GM21528 (cell line): ENCODE measurements around the gene MICAL2.

Source experiments
- ATAC-seq: cut with Tn5 transposase; IDR thresholded peaks from one replicate; pipeline ENCODE4 v1.9.1; 2021; ENCODE audit warnings: mild to moderate bottlenecking, moderate library complexity; ENCODE audit not compliant: unreplicated experiment, low FRiP score

Gene MICAL2

GRCh38 chr11:12077535-12078280 lies 32.7 kb upstream of the MICAL2 start:
- ATAC-seq: no peak

GRCh38 chr11:12079726-12080556 lies 30.4 kb upstream of the MICAL2 start:
- ATAC-seq: no peak

- no peak for ATAC-seq
Measured at GRCh38 chr11:12083380-12083779, 27.0 kb upstream of the MICAL2 start.

- no peak for ATAC-seq
Measured at GRCh38 chr11:12084256-12084655, 26.1 kb upstream of the MICAL2 start.

GRCh38 chr11:12085371-12086251 lies 24.8 kb upstream of the MICAL2 start:
- ATAC-seq: no peak

- ATAC-seq: no peak
Measured at GRCh38 chr11:12086271-12087074, 23.9 kb upstream of the MICAL2 start.

- no peak for ATAC-seq
Measured at GRCh38 chr11:12087075-12088004, 23.1 kb upstream of the MICAL2 start.

- no peak for ATAC-seq
Measured at GRCh38 chr11:12088047-12088481, 22.3 kb upstream of the MICAL2 start.

GRCh38 chr11:12088531-12088930 lies 21.9 kb upstream of the MICAL2 start:
- ATAC-seq: no peak

GRCh38 chr11:12089041-12089440 lies 21.3 kb upstream of the MICAL2 start:
- ATAC-seq: no peak

- ATAC-seq: no peak
Measured at GRCh38 chr11:12089473-12089872, 20.9 kb upstream of the MICAL2 start.

- no peak for ATAC-seq
Measured at GRCh38 chr11:12090061-12090591, 20.3 kb upstream of the MICAL2 start.

- ATAC-seq: no peak
Measured at GRCh38 chr11:12090761-12091258, 19.6 kb upstream of the MICAL2 start.

GRCh38 chr11:12091956-12092558 lies 18.3 kb upstream of the MICAL2 start:
- no peak for ATAC-seq

- no peak for ATAC-seq
Measured at GRCh38 chr11:12092714-12093113, 17.7 kb upstream of the MICAL2 start.

GRCh38 chr11:12094872-12095800 lies 15.3 kb upstream of the MICAL2 start:
- ATAC-seq: no peak

- no peak for ATAC-seq
Measured at GRCh38 chr11:12097219-12097618, 13.2 kb upstream of the MICAL2 start.
